Mononuclear cell (primary cell): ENCODE results near the gene OR5H2. TPM values are rescaled to one million over a fixed set of nuclear protein-coding genes. Genes with fewer than 3 reads are reported as not detected.

Experiments
- H3K27me3 ChIP-seq: 2 replicates; pipeline ENCODE4 v1.6.0; 2011; ENCODE audit warnings: low read length, control low read depth; ENCODE audit not compliant: insufficient read depth
- H3K4me1 ChIP-seq: 2 replicates; pipeline ENCODE4 v1.5.1; 2011; ENCODE audit warnings: mild to moderate bottlenecking, low read length, control low read depth; ENCODE audit not compliant: insufficient read depth
- H3K4me3 ChIP-seq: 2 replicates; pipeline ENCODE4 v1.5.1; 2011; ENCODE audit warnings: mild to moderate bottlenecking, low read length, moderate library complexity
- H3K9me3 ChIP-seq: 2 replicates; pipeline ENCODE4 v1.5.1; 2011; ENCODE audit warnings: low read depth, mild to moderate bottlenecking, control low read depth, low read length
- total RNA-seq: library from RNA; depleted of rRNA; stranded (reverse); fragments of >200 nt; gene quantifications from one replicate; pipeline ENCODE4 v1.2.3, GENCODE V29; 2012

Gene OR5H2
- total RNA-seq, 1 donor: not detected

DNA sequence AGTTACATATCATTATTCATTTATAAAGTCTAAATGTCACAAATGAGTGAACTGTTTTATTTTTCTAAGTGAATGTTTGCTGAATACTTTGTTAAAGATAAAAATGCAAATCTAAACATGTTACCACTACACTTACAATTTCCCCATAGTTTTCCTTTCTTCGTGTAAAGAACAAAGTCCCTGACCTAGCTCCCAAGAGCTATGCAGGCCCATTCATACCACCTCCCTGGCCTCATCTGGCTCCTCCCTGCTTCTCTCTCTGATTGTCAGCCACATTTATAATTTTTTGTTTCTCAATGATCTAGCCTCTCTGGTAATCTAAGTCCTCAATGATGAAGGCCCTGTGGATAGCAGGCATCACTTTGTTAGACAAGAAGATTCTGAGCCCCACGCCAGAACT lies 40.4 kb downstream of the OR5H2 start:
- H3K4me3 ChIP-seq: no peak overlapping the region
- H3K27me3 ChIP-seq: no peaks in the 10 kb centered on the region
- H3K9me3 ChIP-seq: no peaks in the 10 kb centered on the region
- H3K4me1 ChIP-seq: no peaks in the 10 kb centered on the region

DNA sequence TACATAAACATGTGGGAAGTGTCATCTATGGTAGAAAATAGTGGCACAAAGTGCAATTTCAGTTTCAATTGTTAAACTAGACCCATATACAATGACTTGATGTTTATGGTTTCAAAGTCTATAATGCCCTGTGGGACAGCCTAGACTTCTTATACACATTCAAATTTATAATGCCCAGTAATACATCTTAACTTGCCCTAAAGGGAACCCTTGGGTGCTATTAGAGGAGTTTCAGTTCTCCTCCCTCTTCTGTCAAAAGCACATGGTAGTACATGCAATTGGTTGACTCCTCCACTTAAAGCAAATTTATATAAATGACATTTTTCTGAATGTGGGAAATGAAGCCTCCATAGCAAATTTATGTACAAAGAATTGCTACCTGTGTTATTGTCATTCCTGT lies 41.1 kb downstream of the OR5H2 start:
- H3K9me3 ChIP-seq: no peaks in the 10 kb centered on the region
- H3K4me3 ChIP-seq: no peak overlapping the region
- H3K27me3 ChIP-seq: no peaks in the 10 kb centered on the region
- no peaks in the 10 kb centered on the region for H3K4me1 ChIP-seq

DNA sequence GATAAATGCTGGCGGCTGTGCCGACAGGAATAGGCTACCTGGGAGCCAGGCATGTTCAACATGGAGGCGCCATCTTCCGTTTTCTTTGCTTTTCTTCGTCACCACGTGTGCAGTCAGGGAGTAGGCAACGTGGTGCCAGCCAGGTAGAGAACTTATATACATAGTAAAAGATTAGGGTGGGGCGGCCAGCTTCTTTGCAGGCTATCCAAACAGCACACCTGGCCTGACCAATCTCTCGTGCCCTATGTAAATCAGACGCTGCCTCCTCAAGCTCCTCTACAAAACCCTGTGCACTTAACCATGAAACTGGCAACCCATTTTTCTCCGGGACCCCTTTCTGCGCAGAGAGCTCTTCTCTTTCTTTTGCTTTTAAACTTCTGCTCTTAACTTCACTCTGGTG lies 42.8 kb downstream of the OR5H2 start:
- H3K4me3 ChIP-seq: no peak overlapping the region
- no peaks in the 10 kb centered on the region for H3K9me3 ChIP-seq
- peaks cover 2% of the 10 kb centered on the region for H3K27me3 ChIP-seq
- H3K4me1 ChIP-seq: no peaks in the 10 kb centered on the region

- H3K4me3 ChIP-seq: no peak overlapping the region
These were observed 44.0 kb downstream of the OR5H2 start for GRCh38 chr3:98326105-98326893.

GRCh38 chr3:98326945-98327344 lies 44.6 kb downstream of the OR5H2 start:
- no peaks in the 10 kb centered on the region for H3K4me1 ChIP-seq
- peaks cover 9% of the 10 kb centered on the region for H3K27me3 ChIP-seq
- H3K9me3 ChIP-seq: no peaks in the 10 kb centered on the region
- H3K4me3 ChIP-seq: no peak overlapping the region

More at GRCh38 chr3:98326105-98326893, 44.0 kb downstream of the OR5H2 start:
- H3K4me1 ChIP-seq: no peaks in the 10 kb centered on the region
- H3K9me3 ChIP-seq: no peaks in the 10 kb centered on the region
- H3K27me3 ChIP-seq: peaks cover 6% of the 10 kb centered on the region

DNA sequence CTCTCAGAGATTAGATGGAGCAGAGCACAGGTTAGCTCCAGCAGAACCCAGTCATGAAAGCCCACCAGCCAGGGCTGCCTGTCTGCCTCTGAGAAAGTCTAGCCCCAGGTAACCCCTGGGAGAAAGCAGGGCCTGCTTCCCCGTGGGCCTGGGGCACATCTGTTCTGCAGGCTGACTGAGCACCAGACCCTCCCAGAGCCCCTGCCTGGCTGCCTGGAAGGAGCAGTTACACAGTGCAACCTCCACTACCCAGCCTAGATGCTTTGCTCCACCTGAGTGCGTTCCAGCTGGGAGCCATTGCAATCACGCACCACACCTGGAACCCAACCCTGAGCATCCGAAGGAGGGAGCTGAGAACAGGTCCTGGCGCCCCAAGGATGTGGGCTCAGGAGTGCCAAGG lies 46.6 kb downstream of the OR5H2 start:
- Histone ChIP-seq H3K9me3 (no peaks in the 10 kb centered on the region), H3K4me1 (no peaks in the 10 kb centered on the region), H3K4me3 (no peak overlapping the region), H3K27me3 (peaks cover 9% of the 10 kb centered on the region)

DNA sequence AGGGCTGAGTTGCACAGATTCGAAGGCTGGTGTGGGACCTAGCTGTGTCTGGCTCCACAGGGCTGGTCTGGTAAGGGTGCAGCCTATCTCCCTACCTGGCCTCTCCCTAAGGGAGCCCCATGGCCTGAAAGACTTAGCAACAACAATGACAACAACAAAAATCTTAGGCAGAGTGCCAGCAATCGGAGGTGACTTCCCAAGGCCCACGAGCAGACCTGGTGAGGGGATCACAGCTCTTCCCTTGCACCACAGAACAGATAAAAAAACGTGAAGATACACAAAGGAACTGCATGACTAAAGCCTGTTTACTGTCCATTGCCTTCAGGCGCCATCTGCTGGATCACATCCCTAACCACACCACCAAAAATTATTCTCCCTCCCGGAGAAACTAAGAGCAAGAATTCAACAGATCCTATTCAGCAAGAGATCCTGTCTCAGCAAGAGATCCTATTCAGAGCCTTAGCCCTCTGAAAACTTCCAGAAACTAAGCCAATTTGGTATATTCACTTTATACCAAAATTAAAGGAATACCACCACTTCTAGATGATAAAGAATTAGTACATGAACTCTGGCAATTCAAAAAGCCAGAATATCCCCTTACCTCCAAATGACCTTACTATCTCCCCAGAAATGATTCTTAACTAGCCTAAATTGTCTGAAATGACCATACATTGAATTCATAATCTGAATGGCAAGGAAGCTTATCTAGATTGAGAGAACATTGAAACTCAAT lies 47.3 kb downstream of the OR5H2 start:
- H3K27me3 ChIP-seq: peaks cover 14% of the 10 kb centered on the region
- no peaks in the 10 kb centered on the region for H3K4me1 ChIP-seq
- H3K4me3 ChIP-seq: no peak overlapping the region
- H3K9me3 ChIP-seq: no peaks in the 10 kb centered on the region

GRCh38 chr3:98331329-98331728 lies 49.0 kb downstream of the OR5H2 start:
- no peaks in the 10 kb centered on the region for H3K4me1 ChIP-seq
- H3K4me3 ChIP-seq: no peak overlapping the region
- H3K9me3 ChIP-seq: no peaks in the 10 kb centered on the region
- peaks cover 14% of the 10 kb centered on the region for H3K27me3 ChIP-seq

Other genes with a start within 250 kb of the OR5H2 start
- under 0.01 TPM for gene GABRR3, start 247.2 kb upstream of the OR5H2 start, total RNA-seq
- gene OR5AC2, start 195.3 kb upstream of the OR5H2 start, total RNA-seq: not detected
- not detected for gene OR5H1, start 151.8 kb upstream of the OR5H2 start, total RNA-seq
- not detected for gene OR5H14, start 135.0 kb upstream of the OR5H2 start, total RNA-seq
- gene OR5H15, start 115.8 kb upstream of the OR5H2 start, total RNA-seq: not detected
- not detected for gene OR5H6, start 18.3 kb upstream of the OR5H2 start, total RNA-seq
- not detected for gene OR5K4, start 71.3 kb downstream of the OR5H2 start, total RNA-seq
- 0.10 TPM for gene OR5K3, start 108.2 kb downstream of the OR5H2 start, total RNA-seq
- gene OR5K1, start 180.7 kb downstream of the OR5H2 start, total RNA-seq: not detected
- gene OR5K2, start 215.2 kb downstream of the OR5H2 start, total RNA-seq: not detected
- 187 TPM for gene CLDND1, start 240.4 kb downstream of the OR5H2 start, total RNA-seq
- 40.1 TPM for gene GPR15, start 249.5 kb downstream of the OR5H2 start, total RNA-seq